ENCODE measurements around the gene SF1.

Gene SF1

DNA sequence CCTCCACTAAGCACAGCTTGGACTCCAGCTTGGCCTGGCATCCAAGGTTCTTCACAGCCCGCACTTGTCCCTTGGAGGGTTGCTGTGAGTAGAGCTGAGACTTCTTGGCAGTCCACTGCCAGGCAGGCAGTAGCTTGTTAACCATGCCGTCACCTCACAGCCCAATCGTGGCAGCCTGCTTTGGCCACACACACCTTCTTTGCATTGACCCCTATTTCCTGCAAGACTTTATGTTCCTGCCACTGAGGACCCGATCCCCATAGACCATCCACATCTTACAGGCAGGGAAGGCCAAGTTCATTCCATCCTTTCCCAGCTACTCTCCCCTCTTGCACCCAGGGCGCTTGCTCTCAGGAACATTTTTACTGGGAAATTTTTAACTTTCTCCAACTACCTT lies 16.1 kb downstream of the SF1 start:
- no peak for DNase-seq (ENCODE audit: low spot score)

DNA sequence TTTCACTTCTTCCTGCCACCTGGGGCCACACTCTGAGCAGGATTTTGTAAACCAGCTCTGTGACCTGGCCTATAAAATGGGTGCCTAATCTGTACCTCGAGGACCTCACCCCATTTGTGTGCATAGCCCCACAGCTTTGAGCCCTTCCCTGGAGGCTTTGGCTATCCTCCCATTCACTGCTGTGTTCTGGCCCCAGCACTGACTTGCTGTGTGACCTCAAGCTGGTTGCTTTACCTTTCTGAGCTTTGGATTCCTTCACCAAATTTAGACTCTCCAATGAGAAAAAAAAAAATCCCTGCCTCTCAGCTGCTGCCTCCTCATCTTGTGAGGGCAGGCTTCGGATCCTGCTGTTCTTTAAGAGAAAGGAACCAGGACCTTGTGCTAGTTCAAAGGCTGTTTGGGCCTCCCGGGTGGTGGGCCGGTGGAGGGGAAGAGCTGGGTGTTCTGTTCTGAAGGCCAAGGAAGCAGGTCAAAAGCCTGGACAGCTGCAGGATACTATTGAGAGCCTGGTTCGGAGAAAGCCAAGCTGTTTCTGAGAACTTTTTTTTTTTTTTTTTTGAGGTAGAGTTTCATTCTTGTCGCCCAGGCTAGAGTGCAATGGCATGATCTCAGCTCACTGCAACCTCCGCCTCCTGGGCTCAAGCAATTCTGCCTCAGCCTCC lies 17.5 kb downstream of the SF1 start:
- no peak for DNase-seq (ENCODE audit: low spot score)

GRCh38 chr11:64759722-64760719 lies 18.3 kb downstream of the SF1 start, which contains the start of gene PYGM:
TSS of gene PYGM (minus strand) at chr11:64759974. CDS start at chr11:64759898, 76 bp downstream.
- DNase-seq (ENCODE audit: low spot score) = peak; percentile 86

- DNase-seq (ENCODE audit: low spot score) = peak; percentile 59
Observed at GRCh38 chr11:64759131-64759721, 19.1 kb downstream of the SF1 start.

DNA sequence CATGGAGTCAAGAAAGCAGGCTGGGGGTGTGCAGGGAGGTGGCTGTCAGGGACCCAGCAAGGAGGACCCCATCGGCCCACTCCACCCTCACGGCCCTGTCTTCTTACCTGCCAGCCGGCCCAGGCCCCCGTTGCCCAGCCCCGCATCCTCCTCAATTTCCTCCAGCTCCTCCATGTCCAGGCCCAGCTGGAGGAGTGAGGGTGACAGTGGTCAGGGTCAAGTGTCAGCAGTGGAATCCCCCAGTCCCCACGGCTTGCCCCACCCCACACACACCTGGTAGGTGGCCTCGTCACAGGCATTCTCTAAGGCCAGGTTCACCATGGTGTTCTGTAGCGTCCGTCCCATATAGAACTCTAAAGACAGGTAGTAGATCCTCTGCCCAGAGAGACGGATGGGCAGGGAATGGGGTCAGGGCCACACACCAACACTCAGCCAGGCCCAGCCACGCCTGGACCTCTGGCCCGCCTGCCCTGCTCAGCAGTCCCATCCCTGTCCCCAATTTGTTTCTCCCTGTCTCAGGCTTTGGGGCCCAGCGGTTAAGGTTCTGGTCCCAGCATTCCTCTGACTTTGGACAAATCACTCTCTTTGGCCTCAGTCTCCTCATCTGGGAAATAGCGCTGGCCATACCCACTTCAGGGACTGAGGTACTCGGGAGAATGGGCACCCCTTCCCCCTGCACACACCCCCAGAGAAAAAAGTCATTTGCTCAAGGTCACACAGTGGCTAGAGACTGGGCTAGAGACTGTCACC lies 19.8 kb downstream of the SF1 start:
- no peak for DNase-seq (ENCODE audit: low spot score)

DNA sequence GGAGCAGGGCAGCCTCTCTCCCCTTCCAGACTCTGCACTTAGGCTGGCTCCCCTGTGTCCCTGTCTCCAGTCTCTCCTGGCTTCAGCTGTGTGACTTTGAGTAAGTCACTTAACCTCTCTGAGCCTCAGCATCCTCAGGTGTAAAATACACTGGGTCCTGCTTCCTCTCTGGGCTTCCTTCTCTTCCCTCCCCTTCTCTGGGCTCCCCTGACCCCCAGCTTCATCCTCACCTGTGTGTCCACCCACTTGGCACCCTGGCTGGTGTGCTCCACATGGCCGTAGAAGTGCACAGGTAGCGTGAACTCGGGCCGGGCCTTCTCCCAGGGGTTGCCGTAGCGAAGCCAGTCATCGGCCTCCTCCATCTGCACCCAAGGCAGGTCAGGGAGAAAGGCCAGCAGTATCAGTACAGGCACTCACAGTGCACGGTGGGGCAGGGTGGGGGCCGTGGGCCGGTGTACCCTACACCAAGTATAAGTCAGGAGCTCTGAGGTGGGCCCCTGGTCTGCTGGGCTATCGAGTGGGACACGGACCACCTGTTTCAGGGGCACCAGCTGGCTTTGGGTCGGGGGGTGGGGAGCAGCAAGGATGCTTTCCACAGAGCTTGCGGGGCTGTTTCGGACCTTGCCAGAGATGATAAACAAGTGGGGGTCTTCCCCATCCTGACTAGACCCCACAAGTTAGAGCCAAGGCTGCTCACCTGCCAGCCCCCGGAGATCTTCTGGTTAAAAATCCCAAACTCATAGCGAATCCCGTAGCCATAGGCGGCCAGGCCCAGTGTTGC lies 20.6 kb downstream of the SF1 start:
- no peak for DNase-seq (ENCODE audit: low spot score)

GRCh38 chr11:64755681-64756361 lies 22.5 kb downstream of the SF1 start:
- DNase-seq (ENCODE audit: low spot score) = no peak

GRCh38 chr11:64754919-64755662 lies 23.3 kb downstream of the SF1 start:
- no peak for DNase-seq (ENCODE audit: low spot score)

DNA sequence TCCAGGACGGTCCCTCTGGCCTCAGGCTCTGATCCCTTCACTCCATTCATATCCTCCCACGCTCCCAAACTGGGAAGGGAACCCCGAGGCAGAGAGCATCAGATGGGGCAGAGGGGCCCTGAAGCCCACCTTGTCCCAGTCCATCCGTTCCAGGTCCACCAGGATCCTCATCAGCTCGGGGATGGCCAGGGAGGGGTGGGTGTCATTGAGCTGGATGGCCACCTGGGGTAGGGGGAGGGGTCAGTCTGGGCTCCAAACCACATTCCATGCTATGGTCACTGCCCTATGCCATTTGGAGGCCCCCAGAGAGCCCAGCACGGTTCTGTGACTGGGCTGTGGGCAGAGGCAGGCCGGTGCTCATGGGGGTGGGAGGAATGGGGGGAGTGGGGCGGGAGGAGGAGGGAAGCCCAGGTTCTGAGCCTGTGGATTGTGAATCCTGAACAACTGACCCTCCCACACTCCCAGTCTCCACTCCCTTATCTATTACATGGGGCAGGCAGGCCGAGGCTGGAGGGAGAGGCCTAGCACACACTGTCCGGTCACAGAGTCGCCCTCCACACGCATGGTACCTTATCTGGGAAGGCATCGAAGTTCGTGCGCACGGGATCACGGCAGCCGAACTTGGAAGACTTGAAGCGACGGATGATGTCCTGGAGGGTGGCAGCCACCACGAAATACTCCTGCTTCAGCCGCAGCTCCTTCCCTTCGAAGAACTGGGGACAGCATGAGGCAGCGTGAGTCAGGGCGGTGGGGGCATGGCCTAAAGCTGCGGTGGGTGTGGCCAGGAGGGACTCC lies 24.0 kb downstream of the SF1 start:
- DNase-seq (ENCODE audit: low spot score) = no peak

- no peak for DNase-seq (ENCODE audit: low spot score)
Observed at GRCh38 chr11:64753380-64754123, 24.8 kb downstream of the SF1 start.

DNA sequence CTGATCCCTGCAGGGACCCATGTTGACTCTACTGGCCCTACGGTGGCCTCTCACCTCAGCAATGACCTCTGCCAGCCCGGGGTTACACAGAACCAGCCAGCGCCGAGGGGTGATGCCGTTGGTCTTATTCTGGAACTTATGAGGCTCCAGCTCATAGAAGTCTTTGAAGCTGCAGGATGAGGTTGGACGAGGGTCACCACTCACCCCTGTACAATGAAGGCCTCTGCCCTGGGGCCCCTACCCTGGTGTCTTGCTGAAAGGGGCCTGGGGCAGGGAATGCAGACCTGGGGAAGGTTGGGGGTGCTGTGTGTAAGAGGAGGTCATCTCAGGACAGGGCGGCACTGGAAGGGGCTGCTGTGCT lies 25.3 kb downstream of the SF1 start:
- no peak for DNase-seq (ENCODE audit: low spot score)

GRCh38 chr11:64752175-64752970 lies 26.0 kb downstream of the SF1 start:
- peak; percentile 67 for DNase-seq (ENCODE audit: low spot score)

GRCh38 chr11:64751580-64751979 lies 26.8 kb downstream of the SF1 start:
- DNase-seq (ENCODE audit: low spot score) = no peak

DNA sequence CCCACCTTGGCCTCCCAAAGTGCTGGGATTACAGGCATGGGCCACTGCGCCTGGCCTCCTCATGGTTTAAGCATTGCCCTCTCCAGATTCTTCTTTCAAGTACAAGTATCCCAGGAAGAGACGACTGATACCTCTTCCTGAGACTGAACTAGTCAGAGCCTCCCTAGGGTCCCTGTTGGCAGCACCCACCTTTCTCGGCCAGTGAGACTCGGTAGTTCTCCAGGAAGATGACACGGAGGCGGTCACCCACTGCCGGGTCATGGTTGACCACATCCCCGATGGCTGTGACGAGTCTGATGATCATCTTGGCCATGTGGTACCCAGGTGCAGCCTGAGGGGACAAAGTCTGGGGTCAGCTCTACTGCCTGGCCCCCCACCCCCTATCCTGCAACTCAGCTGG lies 27.2 kb downstream of the SF1 start:
- DNase-seq (ENCODE audit: low spot score) = no peak

DNA sequence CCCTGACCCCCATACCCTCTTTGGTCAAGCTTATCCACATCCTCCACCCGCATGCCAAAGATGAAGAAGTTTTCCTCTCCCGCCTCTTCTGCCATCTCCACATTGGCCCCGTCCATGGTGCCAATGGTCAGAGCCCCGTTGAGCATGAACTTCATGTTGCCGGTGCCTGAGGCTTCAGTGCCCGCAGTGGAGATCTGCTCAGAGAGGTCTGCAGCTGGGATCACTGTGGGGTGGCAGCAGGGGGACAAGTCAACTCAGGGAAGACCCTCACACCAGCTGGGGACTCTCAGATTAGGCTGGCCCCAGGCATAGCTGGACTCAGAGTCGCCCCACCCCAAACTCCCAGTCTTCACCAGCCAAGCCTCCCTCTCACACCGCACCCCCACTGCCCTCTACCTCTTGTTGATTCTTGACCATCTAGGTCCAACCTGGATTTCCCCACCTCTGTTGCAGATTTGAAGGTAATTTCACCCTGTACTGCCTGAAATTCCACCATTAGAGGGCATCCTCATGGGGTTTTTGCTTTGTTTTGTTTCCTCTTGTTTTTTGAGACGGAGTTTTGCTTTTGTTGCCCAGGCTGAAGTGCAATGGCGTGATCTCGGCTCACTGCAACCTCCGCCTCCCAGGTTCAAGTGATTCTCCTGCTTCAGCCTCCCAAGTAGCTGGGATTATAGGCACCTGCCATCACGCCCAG lies 27.8 kb downstream of the SF1 start:
- no peak for DNase-seq (ENCODE audit: low spot score)

- DNase-seq (ENCODE audit: low spot score) = no peak
Observed at GRCh38 chr11:64747961-64748665, 30.2 kb downstream of the SF1 start.
